Measurements from ENCODE around the gene SPRY1.

Gene SPRY1

GRCh38 chr4:123449362-123449761 is 52.8 kb downstream of the SPRY1 start:
- DNase-seq = no peak

- no peak for DNase-seq
These were observed 53.2 kb downstream of the SPRY1 start for GRCh38 chr4:123449780-123450179.

- no peak for DNase-seq
These were observed 53.8 kb downstream of the SPRY1 start for GRCh38 chr4:123450393-123450792.

GRCh38 chr4:123452616-123453015 is 56.0 kb downstream of the SPRY1 start:
- peak; percentile 50 for DNase-seq

GRCh38 chr4:123453061-123453680 is 56.6 kb downstream of the SPRY1 start:
- DNase-seq = no peak
